GM10248 (cell line): ENCODE data around the gene CSNK2A1.
"Not testable (repeated sequence)": the region's sequence is repeated elsewhere in the genome, so short reads cannot be mapped to it uniquely, and the experiment has no call there.

Experiments used
- CTCF ChIA-PET: fragments of 300-600 bp; sonication (Branson Sonifier 250); formaldehyde crosslinking; extraction: SDS; loops from one replicate; lab custom pipeline; 2021; ENCODE audit warnings: antibody characterized with exemption; lab: Yijun Ruan, JAX
- POLR2A ChIA-PET: fragments of 350-650 bp; sonication (Branson Sonifier 250); formaldehyde crosslinking; extraction: SDS; loops from one replicate; lab custom pipeline; 2020; ENCODE audit warnings: antibody characterized with exemption; lab: Yijun Ruan, JAX
- DNase-seq: peaks from one replicate; pipeline ENCODE4 v3.0.0; 2012; ENCODE audit errors: extremely low spot score
- CTCF ChIP-seq: IDR thresholded peaks from 2 replicates; pipeline ENCODE4 v1.5.1; 2012; ENCODE audit warnings: mild to moderate bottlenecking, low read depth; ENCODE audit errors: extremely low read depth, missing control alignments, control extremely low read depth

CSNK2A1 gene

GRCh38 chr20:460707-461106 lies 82.9 kb downstream of the CSNK2A1 start:
- TF ChIP-seq CTCF, result no peak
- ChIA-PET POLR2A (no interaction called here), CTCF (interaction anchor here (1.1 to 2.4 kb wide), 2 partner anchors 11 to 28 kb away, joined by 3 to 5 read pairs; no protein-coding TSS in a partner anchor)
- DNase-seq, result no peak

- DNase-seq, result no peak
- POLR2A ChIA-PET, result interaction anchor here (0.7 kb wide), 1 partner anchor 13 kb away, joined by 6 read pairs; no protein-coding TSS in a partner anchor
- CTCF ChIA-PET, result interaction anchor here (1.1 kb wide), 1 partner anchor 11 kb away, joined by 3 read pairs; no protein-coding TSS in a partner anchor
- no peak for TF ChIP-seq CTCF
Measured at GRCh38 chr20:460180-460579, 83.4 kb downstream of the CSNK2A1 start.

GRCh38 chr20:458776-459175 lies 84.8 kb downstream of the CSNK2A1 start:
- CTCF ChIA-PET, result no interaction called here
- POLR2A ChIA-PET, result no interaction called here

GRCh38 chr20:454951-455350 lies 88.6 kb downstream of the CSNK2A1 start:
- CTCF ChIA-PET, result no interaction called here
- POLR2A ChIA-PET, result no interaction called here
- TF ChIP-seq CTCF, result no peak
- DNase-seq, result no peak

More at GRCh38 chr20:458776-459175, 84.8 kb downstream of the CSNK2A1 start:
- DNase-seq, result no peak
- no peak for TF ChIP-seq CTCF

- POLR2A ChIA-PET, DNase-seq, CTCF ChIA-PET: not testable (repeated sequence)
Measured at GRCh38 chr20:452021-452420, 91.6 kb downstream of the CSNK2A1 start.

GRCh38 chr20:445514-446336 lies 97.9 kb downstream of the CSNK2A1 start:
- ChIA-PET POLR2A (no interaction called here), CTCF (interaction anchor here (1.1 to 1.9 kb wide), 4 partner anchors 17 to 115 kb away, joined by 3 to 6 read pairs (median 4); partner anchors contain the start of gene TBC1D20)
- no peak for TF ChIP-seq CTCF
- no peak for DNase-seq
